Measurements from ENCODE around the gene TARS2.

The TARS2 gene

DNA sequence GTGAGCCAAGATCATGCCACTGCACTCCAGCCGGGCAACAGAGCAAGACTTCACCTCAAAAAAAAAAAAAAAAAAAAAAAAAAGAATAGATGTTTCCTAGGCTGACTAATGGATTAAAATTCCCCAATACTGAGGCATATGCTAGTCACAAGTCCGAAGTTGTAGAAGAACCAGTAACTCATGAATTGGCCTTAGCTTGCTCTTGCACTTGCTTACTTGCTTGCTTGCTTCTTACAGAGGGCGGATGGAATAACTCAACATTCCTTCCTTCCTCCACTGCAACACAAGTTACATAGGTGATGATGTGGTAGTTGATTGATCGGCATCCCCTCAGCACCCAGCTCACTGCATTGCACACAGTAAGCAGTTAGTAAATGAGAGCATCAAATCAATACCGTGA, 2.8 kb upstream of the TARS2 start:
- Mint-ChIP-seq H3K4me1 (ENCODE audit: low read depth) (peaks cover 22% of the 10 kb centered on the region), H3K9me3 (no peaks in the 10 kb centered on the region), H3K27me3 (no peaks in the 10 kb centered on the region), H3K36me3 (ENCODE audit: low read depth) (peaks cover 9% of the 10 kb centered on the region), H3K27ac (no peak overlapping the region), H3K4me3 (no peak overlapping the region)

DNA sequence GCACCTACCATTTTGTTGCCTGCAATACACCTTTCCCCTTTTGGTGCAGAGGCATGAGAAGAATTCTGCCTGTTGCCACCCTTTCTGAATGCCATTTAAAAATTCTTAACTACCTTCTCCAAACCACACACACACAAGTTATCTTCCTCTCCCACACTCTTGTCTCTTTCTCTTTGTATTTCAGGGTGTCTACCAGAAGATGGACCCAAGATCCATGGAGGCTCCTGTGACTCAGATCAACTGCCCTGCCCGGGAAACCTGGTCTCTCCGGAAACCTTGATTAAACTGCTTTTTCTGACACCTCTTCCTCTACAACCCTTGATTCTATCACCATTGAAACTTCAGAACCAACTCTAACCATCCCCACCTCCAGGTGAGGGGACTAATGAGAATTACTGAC, 2.4 kb upstream of the TARS2 start:
- Mint-ChIP-seq H3K36me3 (ENCODE audit: low read depth) (peaks cover 11% of the 10 kb centered on the region), H3K4me3 (no peak overlapping the region), H3K4me1 (ENCODE audit: low read depth) (peaks cover 23% of the 10 kb centered on the region), H3K27ac (no peak overlapping the region), H3K27me3 (no peaks in the 10 kb centered on the region), H3K9me3 (no peaks in the 10 kb centered on the region)

DNA sequence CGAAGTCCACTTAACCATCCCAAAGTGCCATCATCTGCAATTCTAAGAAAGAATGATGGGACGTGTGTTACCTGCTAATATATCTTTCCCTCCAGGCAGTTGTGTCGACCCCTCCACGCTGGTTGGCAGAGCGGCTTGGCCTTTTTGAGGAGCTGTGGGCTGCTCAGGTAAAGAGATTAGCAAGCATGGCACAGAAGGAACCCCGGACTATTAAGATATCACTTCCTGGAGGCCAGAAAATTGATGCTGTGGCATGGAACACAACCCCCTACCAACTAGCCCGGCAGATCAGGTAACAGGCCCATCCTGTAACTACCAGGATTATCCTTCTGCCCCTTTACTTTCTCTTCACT, 520 bp downstream of the TARS2 start:
- Mint-ChIP-seq H3K4me3 (peak overlapping the region; percentile 93), H3K36me3 (ENCODE audit: low read depth) (peaks cover 33% of the 10 kb centered on the region), H3K9me3 (no peaks in the 10 kb centered on the region), H3K4me1 (ENCODE audit: low read depth) (peaks cover 23% of the 10 kb centered on the region), H3K27me3 (no peaks in the 10 kb centered on the region), H3K27ac (peak overlapping the region; percentile 98)

DNA sequence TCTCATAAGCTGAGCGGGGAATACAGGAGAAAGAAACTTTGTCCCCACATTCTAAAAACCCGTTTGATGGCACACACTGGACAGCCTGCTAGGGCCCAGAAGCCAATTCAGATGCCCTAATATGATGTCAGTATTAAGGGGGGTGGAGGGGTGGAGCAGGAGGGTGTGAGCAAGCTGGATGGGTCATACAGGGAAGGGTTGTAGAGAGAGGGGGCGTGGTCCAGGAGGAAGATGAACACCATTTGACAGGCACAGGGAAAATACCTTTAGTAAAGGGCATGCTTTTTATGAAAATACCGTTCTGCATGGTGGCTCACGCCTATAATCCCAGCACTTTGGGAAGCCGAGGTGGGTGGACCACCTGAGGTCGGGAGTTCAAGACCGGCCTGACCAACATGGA, 6.0 kb downstream of the TARS2 start:
- Mint-ChIP-seq H3K4me1 (ENCODE audit: low read depth) (peaks cover 11% of the 10 kb centered on the region), H3K4me3 (no peak overlapping the region), H3K27ac (no peak overlapping the region), H3K27me3 (no peaks in the 10 kb centered on the region), H3K36me3 (ENCODE audit: low read depth) (peaks cover 58% of the 10 kb centered on the region), H3K9me3 (no peaks in the 10 kb centered on the region)

DNA sequence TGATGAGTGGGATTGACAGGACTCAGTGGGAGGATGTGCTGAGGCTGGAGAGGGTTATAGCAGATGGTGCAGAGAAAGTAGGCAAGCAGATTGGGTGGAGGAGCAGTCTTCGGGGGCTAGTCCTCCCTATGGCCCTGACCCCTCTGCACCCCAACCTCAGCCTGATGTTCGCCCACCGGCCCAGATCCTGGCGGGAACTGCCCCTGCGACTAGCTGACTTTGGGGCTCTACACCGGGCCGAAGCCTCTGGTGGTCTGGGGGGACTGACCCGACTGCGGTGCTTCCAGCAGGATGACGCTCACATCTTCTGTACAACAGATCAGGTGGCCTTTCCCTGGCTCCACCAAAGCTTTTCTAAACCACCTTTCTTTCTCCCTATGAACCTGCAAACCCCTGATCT, 11.1 kb downstream of the TARS2 start:
- H3K9me3 Mint-ChIP-seq = no peaks in the 10 kb centered on the region
- no peaks in the 10 kb centered on the region for H3K4me1 Mint-ChIP-seq (ENCODE audit: low read depth)
- H3K27ac Mint-ChIP-seq = no peak overlapping the region
- H3K27me3 Mint-ChIP-seq = no peaks in the 10 kb centered on the region
- peaks cover 46% of the 10 kb centered on the region for H3K36me3 Mint-ChIP-seq (ENCODE audit: low read depth)
- no peak overlapping the region for H3K4me3 Mint-ChIP-seq

DNA sequence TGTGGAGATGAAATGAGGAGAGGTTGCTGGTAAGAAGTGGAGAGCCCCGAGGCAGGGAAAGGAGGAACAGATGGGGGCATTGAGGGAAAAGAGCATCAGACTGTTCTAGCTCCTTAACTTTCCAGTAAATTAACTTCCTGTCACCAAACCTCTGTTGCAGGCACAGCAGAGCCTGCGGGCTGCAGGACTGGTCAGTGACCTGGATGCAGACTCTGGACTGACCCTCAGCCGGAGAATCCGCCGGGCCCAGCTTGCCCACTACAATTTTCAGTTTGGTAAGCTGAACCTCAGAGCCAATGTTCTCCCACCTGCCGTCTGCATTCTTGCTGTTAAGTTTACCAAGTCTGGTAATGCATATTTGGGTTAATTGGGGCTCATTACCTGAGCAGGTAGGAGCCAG, 18.2 kb downstream of the TARS2 start:
- no peak overlapping the region for H3K27ac Mint-ChIP-seq
- no peaks in the 10 kb centered on the region for H3K4me1 Mint-ChIP-seq (ENCODE audit: low read depth)
- peaks cover 37% of the 10 kb centered on the region for H3K36me3 Mint-ChIP-seq (ENCODE audit: low read depth)
- no peak overlapping the region for H3K4me3 Mint-ChIP-seq
- H3K9me3 Mint-ChIP-seq = no peaks in the 10 kb centered on the region
- no peaks in the 10 kb centered on the region for H3K27me3 Mint-ChIP-seq

DNA sequence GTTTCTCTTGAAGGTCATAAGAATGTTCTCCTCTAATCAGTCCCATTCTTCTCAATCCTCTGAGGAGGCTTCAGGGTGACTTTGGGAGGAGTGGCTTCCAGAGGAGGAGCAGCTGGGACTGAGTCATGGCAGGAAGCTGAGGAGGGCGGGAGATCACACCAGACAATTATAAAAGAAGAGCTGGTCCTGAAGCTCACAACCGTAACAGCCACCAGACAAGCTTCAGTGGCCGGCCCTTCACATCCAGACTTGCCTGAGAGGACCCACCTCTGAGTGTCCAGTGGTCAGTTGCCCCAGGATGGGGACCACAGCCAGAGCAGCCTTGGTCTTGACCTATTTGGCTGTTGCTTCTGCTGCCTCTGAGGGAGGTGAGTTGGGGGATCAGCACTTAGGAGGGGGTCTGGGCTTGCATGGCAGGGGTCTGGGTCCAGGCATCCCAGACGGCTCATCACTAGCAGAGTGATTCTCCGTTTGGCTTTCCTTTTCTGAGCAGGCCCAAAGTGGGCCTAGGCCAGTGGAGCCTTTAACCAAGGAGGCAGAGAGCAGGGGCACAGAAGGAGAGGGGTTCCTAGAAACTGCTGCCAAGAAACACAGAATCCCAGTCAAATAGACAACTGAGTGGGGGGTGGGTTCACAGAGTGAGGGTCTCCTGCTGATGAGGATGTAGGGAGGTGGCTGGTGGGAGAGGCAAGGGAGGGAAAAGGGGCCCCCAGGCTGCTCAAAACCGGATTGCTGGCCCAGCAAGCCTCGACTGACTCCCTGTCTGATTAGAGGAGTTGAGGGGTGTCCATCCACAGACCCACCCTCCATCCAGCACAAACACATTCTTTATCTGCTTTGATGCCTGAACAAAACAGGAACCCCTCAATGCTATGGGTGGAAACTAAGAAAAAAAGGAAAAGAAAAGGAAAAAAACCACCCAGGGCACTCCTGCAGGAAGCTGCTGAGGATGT, 21.0 kb downstream of the TARS2 start, which contains the start of gene ECM1:
Gene ECM1 (plus strand): TSS at position 198 of the 953 bp plus-strand sequence. CDS start 101 bp downstream, at position 299.
- H3K27me3 Mint-ChIP-seq = no peaks in the 10 kb centered on the region
- H3K4me1 Mint-ChIP-seq (ENCODE audit: low read depth) = no peaks in the 10 kb centered on the region
- H3K9me3 Mint-ChIP-seq = no peaks in the 10 kb centered on the region
- H3K27ac Mint-ChIP-seq = no peak within 1 kb of the TSS
- no peak within 1 kb of the TSS for H3K4me3 Mint-ChIP-seq
- peaks cover 28% of the 10 kb centered on the region for H3K36me3 Mint-ChIP-seq (ENCODE audit: low read depth)

DNA sequence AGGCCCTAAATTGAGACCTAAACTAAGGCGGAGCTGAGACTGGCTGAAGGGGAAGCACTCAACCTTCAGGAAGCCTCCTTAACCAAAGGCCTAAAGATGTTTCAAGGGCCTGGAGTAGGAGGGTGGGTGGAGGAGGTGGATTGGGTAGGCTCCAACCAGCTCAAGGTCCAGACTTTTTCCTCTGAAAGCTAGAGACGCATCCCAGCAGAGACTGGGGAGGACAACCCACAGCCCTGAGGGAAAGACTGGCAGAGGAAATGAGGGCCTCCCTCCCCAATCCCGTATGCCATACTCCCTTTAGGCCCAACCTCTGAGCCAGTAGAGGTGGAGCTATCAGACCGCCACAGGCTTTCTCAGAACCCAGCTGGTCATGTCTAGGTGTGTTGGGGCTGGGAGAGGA, 21.8 kb downstream of the TARS2 start:
- no peaks in the 10 kb centered on the region for H3K4me1 Mint-ChIP-seq (ENCODE audit: low read depth)
- H3K27me3 Mint-ChIP-seq = no peaks in the 10 kb centered on the region
- peaks cover 23% of the 10 kb centered on the region for H3K36me3 Mint-ChIP-seq (ENCODE audit: low read depth)
- no peaks in the 10 kb centered on the region for H3K9me3 Mint-ChIP-seq
- no peak overlapping the region for H3K4me3 Mint-ChIP-seq
- no peak overlapping the region for H3K27ac Mint-ChIP-seq

DNA sequence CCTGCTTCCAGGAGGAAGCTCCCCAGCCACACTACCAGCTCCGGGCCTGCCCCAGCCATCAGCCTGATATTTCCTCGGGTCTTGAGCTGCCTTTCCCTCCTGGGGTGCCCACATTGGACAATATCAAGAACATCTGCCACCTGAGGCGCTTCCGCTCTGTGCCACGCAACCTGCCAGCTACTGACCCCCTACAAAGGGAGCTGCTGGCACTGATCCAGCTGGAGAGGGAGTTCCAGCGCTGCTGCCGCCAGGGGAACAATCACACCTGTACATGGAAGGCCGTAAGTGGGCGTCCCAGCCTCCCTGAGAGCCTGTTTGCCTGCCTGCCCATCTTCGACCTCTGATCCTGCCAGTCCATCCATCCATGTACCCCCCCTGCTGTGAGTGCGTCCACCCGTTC, 24.3 kb downstream of the TARS2 start:
- Mint-ChIP-seq H3K4me1 (ENCODE audit: low read depth) (peaks cover 6% of the 10 kb centered on the region), H3K27ac (no peak overlapping the region), H3K27me3 (no peaks in the 10 kb centered on the region), H3K36me3 (ENCODE audit: low read depth) (peaks cover 5% of the 10 kb centered on the region), H3K4me3 (no peak overlapping the region), H3K9me3 (no peaks in the 10 kb centered on the region)

DNA sequence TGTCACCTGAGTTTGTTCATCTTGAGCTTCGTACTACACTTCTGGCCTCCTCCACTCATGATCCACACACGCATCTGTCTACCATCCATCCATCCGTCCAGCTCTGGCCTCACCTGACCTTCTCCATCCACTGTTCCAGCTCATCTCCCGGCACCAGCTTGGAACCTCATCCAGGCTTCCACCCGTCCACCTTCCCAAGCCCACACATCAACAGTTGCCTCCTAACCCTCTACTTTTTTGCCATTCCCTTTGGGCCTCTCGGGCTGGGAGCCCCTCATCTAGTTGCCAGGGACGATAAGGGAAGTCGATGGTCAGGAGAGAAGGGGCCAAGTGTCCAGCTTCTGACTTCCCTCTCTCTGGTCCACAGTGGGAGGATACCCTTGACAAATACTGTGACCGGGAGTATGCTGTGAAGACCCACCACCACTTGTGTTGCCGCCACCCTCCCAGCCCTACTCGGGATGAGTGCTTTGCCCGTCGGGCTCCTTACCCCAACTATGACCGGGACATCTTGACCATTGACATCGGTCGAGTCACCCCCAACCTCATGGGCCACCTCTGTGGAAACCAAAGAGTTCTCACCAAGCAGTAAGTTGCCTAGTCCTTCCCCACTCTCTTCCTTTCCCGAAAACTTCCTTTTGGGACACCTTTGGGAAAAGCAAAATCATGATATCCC, 24.9 kb downstream of the TARS2 start:
- Mint-ChIP-seq H3K27ac (no peak overlapping the region), H3K4me3 (no peak overlapping the region), H3K27me3 (no peaks in the 10 kb centered on the region), H3K4me1 (ENCODE audit: low read depth) (peaks cover 11% of the 10 kb centered on the region), H3K9me3 (no peaks in the 10 kb centered on the region), H3K36me3 (ENCODE audit: low read depth) (peaks cover under 1% of the 10 kb centered on the region)

DNA sequence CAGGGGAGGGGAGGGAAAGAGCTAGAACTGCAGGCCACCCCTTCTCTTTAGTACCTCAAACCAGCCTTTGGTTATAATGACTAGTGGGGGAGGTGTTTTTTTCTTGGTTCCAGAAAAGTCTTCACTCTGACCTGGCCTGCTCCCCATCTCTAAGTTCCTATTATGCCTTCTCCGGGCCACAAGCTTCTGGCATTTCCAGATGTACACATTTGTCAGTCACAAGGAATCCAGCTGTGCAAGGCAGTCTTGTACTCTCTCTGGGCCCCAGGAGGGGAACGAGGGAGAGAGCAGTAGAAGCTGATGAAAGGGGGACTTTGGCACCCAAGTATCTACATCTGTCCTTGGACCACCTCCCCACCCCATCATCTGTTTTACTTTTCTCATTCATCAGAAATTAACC, 25.6 kb downstream of the TARS2 start:
- H3K4me1 Mint-ChIP-seq (ENCODE audit: low read depth) = peaks cover 11% of the 10 kb centered on the region
- H3K27ac Mint-ChIP-seq = no peak overlapping the region
- no peaks in the 10 kb centered on the region for H3K36me3 Mint-ChIP-seq (ENCODE audit: low read depth)
- H3K9me3 Mint-ChIP-seq = no peaks in the 10 kb centered on the region
- no peaks in the 10 kb centered on the region for H3K27me3 Mint-ChIP-seq
- no peak overlapping the region for H3K4me3 Mint-ChIP-seq

DNA sequence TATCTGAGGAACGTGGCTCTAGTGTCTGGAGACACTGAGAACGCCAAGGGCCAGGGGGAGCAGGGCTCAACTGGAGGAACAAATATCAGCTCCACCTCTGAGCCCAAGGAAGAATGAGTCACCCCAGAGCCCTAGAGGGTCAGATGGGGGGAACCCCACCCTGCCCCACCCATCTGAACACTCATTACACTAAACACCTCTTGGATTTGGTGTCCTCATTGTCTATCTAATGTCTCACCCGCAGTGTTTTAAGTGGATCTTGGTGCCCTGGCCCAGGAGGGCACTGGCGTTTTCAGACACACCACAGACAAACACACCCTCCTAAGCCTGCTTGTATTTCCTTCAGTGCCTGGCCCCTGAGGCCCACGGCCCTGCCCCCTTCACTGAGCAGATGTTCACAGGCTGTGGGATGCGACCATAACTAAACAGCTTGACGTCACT, 26.2 kb downstream of the TARS2 start:
- H3K4me1 Mint-ChIP-seq (ENCODE audit: low read depth) = peaks cover 11% of the 10 kb centered on the region
- no peaks in the 10 kb centered on the region for H3K27me3 Mint-ChIP-seq
- no peaks in the 10 kb centered on the region for H3K9me3 Mint-ChIP-seq
- no peaks in the 10 kb centered on the region for H3K36me3 Mint-ChIP-seq (ENCODE audit: low read depth)
- H3K4me3 Mint-ChIP-seq = no peak overlapping the region
- no peak overlapping the region for H3K27ac Mint-ChIP-seq

DNA sequence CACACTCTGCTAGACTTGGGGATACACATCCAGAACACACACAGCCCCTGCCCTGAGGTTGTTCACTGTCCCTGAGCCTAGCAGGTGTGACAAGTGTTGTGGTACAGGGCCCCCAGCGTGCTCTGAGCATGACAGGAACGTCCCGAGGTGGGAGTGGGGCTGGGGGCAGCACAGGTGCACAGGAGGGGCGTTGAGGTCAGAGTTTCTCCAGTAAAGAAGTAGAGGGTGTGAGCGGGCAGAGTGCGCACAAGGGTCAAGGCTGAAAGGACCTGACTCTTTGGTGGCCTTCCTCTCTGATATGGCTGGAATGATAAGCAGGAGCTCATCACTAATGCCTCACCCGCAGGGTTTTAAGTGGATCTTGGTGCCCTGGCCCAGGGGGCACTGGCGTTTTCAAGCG, 27.0 kb downstream of the TARS2 start:
- Mint-ChIP-seq H3K36me3 (ENCODE audit: low read depth) (no peaks in the 10 kb centered on the region), H3K4me3 (peak overlapping the region; percentile 91), H3K27ac (no peak overlapping the region), H3K9me3 (no peaks in the 10 kb centered on the region), H3K27me3 (no peaks in the 10 kb centered on the region), H3K4me1 (ENCODE audit: low read depth) (peaks cover 11% of the 10 kb centered on the region)

DNA sequence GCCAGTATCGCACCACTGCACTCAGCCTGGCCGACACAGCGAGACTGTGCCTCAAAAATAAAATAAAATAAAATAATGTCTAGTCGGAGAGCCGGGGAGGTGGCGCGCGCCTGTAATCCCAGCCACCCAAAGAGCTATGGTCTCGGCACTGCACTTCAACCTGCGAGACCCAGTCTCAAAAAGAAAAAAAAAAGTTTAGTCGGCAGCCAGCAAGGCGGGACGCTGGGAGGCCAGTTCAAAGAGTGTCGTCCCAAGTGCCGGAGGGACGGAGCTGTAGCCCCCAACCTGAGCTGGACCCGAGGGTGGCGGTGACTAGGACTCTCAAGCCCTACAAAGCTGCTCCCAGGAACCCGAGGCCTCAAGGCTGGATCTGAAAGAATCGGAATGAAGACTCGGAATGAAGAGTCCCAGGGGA, 27.7 kb downstream of the TARS2 start:
- Mint-ChIP-seq H3K4me3 (peak overlapping the region; percentile 91), H3K27me3 (no peaks in the 10 kb centered on the region), H3K27ac (no peak overlapping the region), H3K4me1 (ENCODE audit: low read depth) (peaks cover 11% of the 10 kb centered on the region), H3K9me3 (no peaks in the 10 kb centered on the region), H3K36me3 (ENCODE audit: low read depth) (no peaks in the 10 kb centered on the region)

DNA sequence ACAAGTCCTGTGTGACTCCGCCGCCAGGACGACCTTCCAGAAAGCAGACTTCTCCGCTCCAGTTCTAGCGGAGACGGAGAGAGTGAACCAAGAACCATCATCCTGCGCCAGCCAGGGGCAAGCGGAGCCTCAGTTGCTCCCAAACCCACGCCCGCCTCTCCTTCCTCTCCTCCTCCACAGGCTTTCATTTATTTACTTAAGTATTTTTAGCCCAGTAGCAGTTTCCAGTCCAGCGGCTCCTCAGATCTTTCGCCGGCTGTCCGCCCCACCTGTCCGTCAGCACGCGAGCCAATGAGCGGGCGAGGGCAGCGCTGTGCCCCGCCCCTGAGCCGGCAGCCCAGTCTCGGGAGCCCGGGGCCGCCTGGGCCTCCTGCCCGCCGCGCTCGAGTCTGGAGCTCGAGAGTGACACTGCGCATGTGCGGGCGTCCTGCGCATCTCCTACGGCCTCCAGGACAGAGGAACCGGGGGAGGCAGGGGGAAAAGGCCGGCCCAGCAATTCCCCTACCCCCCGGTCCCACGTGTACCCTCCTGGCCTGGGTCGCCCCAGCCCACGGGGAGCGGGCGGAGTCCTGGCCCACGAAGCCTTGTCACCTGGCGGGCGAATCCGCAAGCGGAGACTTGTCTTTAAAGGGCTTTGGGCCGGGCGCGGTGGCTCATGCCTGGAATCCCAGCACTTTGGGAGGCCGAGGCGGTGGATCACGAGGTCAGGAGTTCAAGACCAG, 28.3 kb downstream of the TARS2 start, which contains the start of gene FALEC:
Gene FALEC (plus strand): TSS at position 425 of the 722 bp plus-strand sequence.
- Mint-ChIP-seq H3K9me3 (no peaks in the 10 kb centered on the region), H3K4me3 (peak within 1 kb of the TSS; percentile 91), H3K36me3 (ENCODE audit: low read depth) (no peaks in the 10 kb centered on the region), H3K27ac (peak within 1 kb of the TSS; percentile 59), H3K27me3 (no peaks in the 10 kb centered on the region), H3K4me1 (ENCODE audit: low read depth) (peaks cover 11% of the 10 kb centered on the region)
